M059J (cell line): ENCODE measurements around the gene LARP4B. TPM values are rescaled to one million over a fixed set of nuclear protein-coding genes. Genes with fewer than 3 reads are reported as not detected.

Experiments used
- DNase-seq: peaks from one replicate; pipeline ENCODE4 v3.0.0-alpha.2; 2012; ENCODE audit warnings: low read depth
- total RNA-seq: library from RNA; depleted of rRNA; stranded (reverse); fragments of >200 nt; shearing (Covaris generic); gene quantifications from 2 replicates; pipeline ENCODE4 v1.2.3, GENCODE V29; 2014

The LARP4B gene
- total RNA-seq, 1 experiment from 2014 or later: 24.0 TPM

GRCh38 chr10:807163-807957 lies 124.1 kb downstream of the LARP4B start:
- DNase-seq: no peak

DNA sequence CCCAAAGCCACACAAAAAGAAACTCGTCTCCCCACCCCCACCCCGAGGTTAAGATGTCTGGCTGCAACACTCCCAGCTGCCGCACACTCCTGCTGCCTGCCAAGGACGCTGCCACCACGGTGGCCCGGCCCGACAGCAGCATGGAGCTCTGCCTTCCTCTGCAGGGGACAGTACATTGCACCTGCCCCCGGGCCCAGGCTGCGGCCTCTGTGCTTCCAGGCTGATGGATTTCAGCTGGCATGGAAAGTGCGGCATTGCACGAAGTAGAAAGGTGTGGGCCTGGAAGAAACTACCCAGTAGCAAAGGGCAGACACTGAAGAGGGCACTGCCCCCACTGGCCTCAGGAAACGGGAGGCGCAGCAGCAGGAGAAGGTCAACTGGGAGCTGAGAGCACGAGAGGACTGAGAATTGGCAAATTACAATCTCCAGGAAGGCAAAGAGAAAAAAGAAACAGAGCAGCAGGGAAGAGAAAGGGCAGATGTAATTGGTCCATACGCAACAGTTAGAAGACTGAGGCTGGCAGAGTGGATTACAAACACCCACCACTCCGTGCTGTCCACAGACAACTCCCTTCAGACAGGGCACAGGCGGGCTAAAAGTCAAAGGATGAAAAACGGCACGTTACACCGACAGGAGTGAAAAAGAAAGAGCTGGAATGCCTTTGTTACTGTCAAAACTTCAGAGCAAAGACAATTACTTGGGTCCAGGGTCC lies 124.9 kb downstream of the LARP4B start:
- DNase-seq: no peak

- DNase-seq: no peak
Observed at GRCh38 chr10:805620-806305, 125.7 kb downstream of the LARP4B start.

GRCh38 chr10:804787-805619 lies 126.5 kb downstream of the LARP4B start:
- no peak for DNase-seq

DNA sequence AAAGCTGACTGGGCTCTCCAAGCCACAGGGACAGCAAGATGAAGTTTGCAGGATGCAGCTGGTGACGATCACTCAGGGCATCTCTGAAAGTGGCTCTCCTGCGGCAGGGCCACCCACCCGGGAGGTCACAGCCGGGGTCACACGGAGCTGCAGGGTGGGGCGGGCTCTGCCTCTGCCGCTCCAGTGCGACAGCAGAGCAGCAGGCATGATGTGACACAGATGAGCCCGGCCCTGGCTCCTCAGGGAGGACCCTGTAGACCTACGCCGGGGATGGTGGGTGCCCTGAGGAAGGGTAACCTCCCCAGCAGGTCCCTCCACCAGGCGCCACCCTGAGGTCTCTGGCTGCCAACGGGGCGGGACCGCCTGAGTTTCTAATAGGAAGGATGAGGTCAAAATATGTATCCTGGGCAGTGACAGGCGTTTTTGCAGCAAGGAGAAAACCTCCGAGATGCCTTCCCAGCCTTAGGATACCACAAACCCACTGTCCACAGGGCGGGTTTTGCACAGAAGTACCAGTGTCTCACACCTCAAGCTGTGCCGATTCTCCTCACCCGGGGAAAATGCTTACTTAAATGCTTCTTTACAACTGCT lies 127.2 kb downstream of the LARP4B start:
- DNase-seq: no peak

DNA sequence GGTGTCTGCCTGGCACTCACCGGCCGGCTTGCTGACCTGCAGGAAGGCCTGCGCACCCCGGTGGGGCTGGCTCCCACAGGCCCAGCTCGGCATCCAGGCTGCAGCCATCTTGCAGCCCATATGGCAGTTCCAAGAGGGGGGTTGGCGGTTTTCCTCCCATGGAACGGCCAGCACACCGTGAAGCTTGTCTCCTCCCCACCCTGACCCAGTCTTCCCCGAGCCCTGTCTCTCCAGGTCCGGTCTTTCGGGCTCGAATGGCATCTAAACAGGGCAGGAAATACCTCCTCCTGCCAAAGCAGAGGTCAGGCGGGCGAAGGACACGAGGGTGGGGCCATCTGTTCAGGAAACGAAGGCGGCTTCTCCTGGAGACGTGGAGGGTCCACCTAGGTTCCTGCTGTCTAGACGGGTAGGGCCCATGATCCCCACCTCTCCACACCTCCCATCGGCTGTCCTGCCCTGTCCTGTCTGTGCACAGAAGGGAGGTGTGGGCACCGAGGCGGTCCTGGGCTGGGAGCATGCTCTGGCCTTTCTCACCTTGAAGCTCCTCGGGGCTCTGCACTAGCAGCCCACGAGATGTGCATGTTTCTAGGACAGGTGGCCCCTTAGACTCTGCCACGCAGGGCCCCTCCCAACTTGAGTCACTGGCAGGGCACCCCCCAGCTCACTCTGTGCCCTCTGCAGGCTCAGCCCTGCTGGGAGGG lies 128.3 kb downstream of the LARP4B start:
- DNase-seq: no peak

DNA sequence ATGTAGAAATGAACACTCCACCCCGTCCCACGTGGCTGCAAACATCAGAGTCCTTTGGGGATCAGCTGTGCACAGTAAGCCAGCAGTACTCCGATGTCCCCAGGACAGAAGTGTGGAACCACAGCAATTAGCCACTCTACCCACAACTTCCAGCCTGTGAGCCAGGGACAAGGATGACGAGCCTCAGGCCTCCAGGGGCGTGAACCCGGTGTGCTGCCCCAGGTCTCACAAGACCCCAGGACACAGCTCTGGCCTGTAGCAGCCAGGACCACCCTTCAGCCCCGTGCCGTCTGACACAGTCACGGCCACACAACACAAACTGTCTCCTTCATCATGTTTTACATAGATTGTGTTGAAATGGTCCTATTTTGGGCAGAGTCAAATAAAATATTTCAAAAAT lies 129.0 kb downstream of the LARP4B start:
- DNase-seq: no peak

GRCh38 chr10:797179-797578 lies 134.3 kb downstream of the LARP4B start:
- no peak for DNase-seq

DNA sequence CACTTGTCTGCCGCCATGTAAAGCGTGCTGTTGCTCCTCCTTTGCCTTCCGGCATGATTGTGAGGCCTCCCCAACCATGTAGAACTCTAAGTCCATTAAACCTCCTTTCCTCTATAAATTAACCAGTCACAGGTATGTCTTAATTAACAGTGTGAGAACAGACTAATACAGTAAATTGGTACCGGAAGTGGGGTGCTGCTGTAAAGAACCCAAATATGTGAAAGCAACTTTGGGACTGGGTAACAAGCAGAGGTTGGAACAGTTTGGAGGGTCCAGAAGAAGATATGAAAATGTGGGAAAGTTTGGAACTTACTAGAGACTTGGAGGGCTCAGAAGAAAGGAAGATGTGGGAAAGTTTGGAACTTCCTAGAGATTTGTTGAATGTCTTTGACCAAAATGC lies 135.3 kb downstream of the LARP4B start:
- no peak for DNase-seq

GRCh38 chr10:794382-794956 lies 137.0 kb downstream of the LARP4B start:
- peak; percentile 24 for DNase-seq

DNA sequence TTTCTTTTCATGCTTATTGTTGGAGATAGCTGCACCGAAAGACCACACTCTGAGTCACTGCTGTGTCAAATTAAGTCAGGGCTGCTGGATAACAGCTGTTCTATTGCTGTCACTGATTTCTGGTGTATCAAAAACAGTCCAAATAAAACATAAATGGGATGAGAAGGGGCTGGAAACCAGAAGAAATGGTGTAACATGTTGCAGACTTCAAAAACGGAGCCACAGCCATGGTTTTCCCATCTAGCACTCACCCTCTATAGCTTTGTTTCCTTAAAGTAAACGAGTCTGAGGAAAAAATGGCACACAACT lies 138.8 kb downstream of the LARP4B start:
- peak; percentile 12 for DNase-seq

- DNase-seq: no peak
Observed at GRCh38 chr10:792083-792791, 139.3 kb downstream of the LARP4B start.

DNA sequence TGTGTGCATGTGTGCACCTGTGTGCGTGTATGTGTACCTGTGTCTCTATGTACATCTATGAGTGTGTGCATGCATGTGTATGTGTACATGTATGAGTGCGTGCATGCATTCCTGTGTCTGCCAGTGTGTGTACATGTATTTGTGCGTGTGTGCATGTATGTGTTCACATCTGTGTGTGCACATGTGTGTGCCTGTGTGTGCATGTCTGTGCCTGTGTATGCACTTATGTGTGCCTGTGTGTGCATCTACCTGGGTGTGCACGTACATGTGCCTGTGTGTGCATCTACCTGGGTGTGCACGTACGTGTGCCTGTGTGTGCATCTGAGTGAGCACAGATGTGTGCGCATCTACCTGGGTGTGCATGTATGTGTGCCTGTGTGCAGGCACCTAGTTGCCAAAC lies 139.9 kb downstream of the LARP4B start:
- DNase-seq: no peak

DNA sequence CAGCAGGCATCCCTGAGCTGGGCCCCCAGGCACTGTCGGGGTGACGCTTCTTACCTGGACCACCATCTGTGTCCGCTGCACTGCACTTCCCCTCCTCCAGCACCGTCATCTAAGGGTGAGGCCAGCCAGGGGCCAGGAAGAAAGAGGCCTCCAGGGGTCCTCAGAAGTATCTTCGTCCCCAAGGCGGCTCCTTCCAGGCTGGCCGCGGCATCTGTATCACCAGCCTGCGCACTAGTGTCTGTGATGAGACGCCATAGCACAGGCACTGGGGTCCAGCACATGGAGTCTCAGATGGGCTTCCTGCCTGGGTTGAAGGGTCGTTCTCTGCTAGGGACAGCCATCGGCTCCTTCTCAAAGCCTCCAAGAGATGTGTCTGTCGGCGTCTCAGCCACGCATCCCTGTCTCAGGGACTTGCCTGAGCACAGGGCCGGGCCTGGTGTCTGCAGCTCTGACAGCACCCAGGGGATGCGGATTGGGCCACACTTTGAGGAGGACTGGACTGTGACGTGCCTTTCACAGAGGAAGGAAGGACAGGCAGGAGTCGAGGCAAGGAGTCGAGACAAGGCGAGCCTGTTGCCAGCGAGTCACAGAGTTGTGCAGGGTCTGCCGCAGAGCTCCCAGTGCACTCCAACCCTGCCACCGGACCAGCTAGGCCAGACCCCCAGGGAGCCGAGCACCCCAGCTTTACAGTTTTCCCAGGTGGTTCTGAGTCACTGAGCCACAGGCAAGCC lies 140.5 kb downstream of the LARP4B start:
- no peak for DNase-seq

GRCh38 chr10:789831-790701 lies 141.4 kb downstream of the LARP4B start:
- no peak for DNase-seq

GRCh38 chr10:788796-789748 lies 142.4 kb downstream of the LARP4B start:
- DNase-seq: peak; percentile 67
